H9 (cell line): ENCODE data around the gene MRAS. TPM values are rescaled to one million over a fixed set of nuclear protein-coding genes. Genes with fewer than 3 reads are reported as not detected.

ENCODE experiments used
- DNase-seq: peaks from one replicate; pipeline ENCODE4 v3.0.0-alpha.2; 2017
- H2AFZ ChIP-seq: one replicate; pipeline ENCODE4 v1.6.1; 2013; ENCODE audit warnings: mild to moderate bottlenecking, low read length, control low read depth, moderate library complexity
- H2AK5ac ChIP-seq: 2 replicates; pipeline ENCODE4 v1.6.1; 2013; ENCODE audit warnings: low read length, control low read depth, mixed read lengths; ENCODE audit not compliant: insufficient read length
- H2BK120ac ChIP-seq: one replicate; pipeline ENCODE4 v1.6.1; 2013; ENCODE audit warnings: low read depth, mild to moderate bottlenecking, low read length, control low read depth, inconsistent platforms; ENCODE audit not compliant: poor library complexity, severe bottlenecking
- H2BK12ac ChIP-seq: 2 replicates; pipeline ENCODE4 v1.6.1; 2013; ENCODE audit warnings: low read length, control low read depth, mixed read lengths, low read depth; ENCODE audit not compliant: insufficient read length
- H2BK15ac ChIP-seq: 2 replicates; pipeline ENCODE4 v1.6.1; 2013; ENCODE audit warnings: low read depth, low read length, control low read depth
- H2BK20ac ChIP-seq: one replicate; pipeline ENCODE4 v1.6.1; 2013; ENCODE audit warnings: low read depth, mild to moderate bottlenecking, low read length, control low read depth, inconsistent platforms; ENCODE audit not compliant: poor library complexity, severe bottlenecking
- H2BK5ac ChIP-seq: 2 replicates; pipeline ENCODE4 v1.6.1; 2013; ENCODE audit warnings: low read length, control low read depth, mixed read lengths; ENCODE audit not compliant: insufficient read length
- H3K14ac ChIP-seq: 2 replicates; pipeline ENCODE4 v1.6.1; 2013; ENCODE audit warnings: low read length, control low read depth; ENCODE audit not compliant: insufficient read depth
- H3K18ac ChIP-seq: 2 replicates; pipeline ENCODE4 v1.6.1; 2013; ENCODE audit warnings: low read depth, mild to moderate bottlenecking, mixed read lengths, low read length, control low read depth; ENCODE audit not compliant: insufficient read length
- H3K23ac ChIP-seq: 2 replicates; pipeline ENCODE4 v1.6.1; 2013; ENCODE audit warnings: low read length, control low read depth, mixed read lengths, low read depth; ENCODE audit not compliant: insufficient read length
- H3K23me2 ChIP-seq: 2 replicates; pipeline ENCODE4 v1.6.1; 2013; ENCODE audit warnings: low read depth, mild to moderate bottlenecking, mixed read lengths, low read length, control low read depth; ENCODE audit not compliant: insufficient read length, poor library complexity, severe bottlenecking
- H3K27ac ChIP-seq: 2 replicates; pipeline ENCODE4 v1.5.1; 2013; ENCODE audit warnings: low read length, control low read depth, mixed read lengths, low read depth; ENCODE audit not compliant: insufficient read length
- H3K27me3 ChIP-seq: 2 replicates; pipeline ENCODE4 v1.6.1; 2013; ENCODE audit warnings: low read length, control low read depth, inconsistent platforms; ENCODE audit not compliant: insufficient read depth
- H3K4ac ChIP-seq: 2 replicates; pipeline ENCODE4 v1.6.1; 2013; ENCODE audit warnings: low read depth, mild to moderate bottlenecking, control low read depth, inconsistent platforms, low read length, moderate library complexity
- H3K4me1 ChIP-seq: 2 replicates; pipeline ENCODE4 v1.6.1; 2013; ENCODE audit warnings: low read length, control low read depth, inconsistent platforms; ENCODE audit not compliant: insufficient read depth
- H3K4me2 ChIP-seq: 2 replicates; pipeline ENCODE4 v1.6.1; 2013; ENCODE audit warnings: low read length, control low read depth, mixed read lengths; ENCODE audit not compliant: insufficient read length, insufficient read depth
- H3K56ac ChIP-seq: 2 replicates; pipeline ENCODE4 v1.6.1; 2013; ENCODE audit warnings: low read depth, mild to moderate bottlenecking, mixed read lengths, low read length, control low read depth; ENCODE audit not compliant: insufficient read length
- H3K79me1 ChIP-seq: 2 replicates; pipeline ENCODE4 v1.6.1; 2013; ENCODE audit warnings: low read depth, mild to moderate bottlenecking, moderate library complexity, low read length, control low read depth, inconsistent platforms; ENCODE audit not compliant: insufficient read depth, poor library complexity, severe bottlenecking
- H3K79me2 ChIP-seq: 2 replicates; pipeline ENCODE4 v1.6.1; 2013; ENCODE audit warnings: low read length, control low read depth, inconsistent platforms; ENCODE audit not compliant: insufficient read depth
- H3K9ac ChIP-seq: 2 replicates; pipeline ENCODE4 v1.6.1; 2013; ENCODE audit warnings: low read length, control low read depth, mixed read lengths; ENCODE audit not compliant: insufficient read length; ENCODE audit errors: extremely low read depth
- H3K9me3 ChIP-seq: one replicate; pipeline ENCODE4 v1.6.1; 2013; ENCODE audit warnings: low read depth, low read length, inconsistent platforms; ENCODE audit not compliant: control insufficient read depth
- H3T11ph ChIP-seq: one replicate; pipeline ENCODE4 v1.6.1; 2013; ENCODE audit warnings: mild to moderate bottlenecking, low read length, control low read depth, inconsistent platforms
- H4K20me1 ChIP-seq: one replicate; pipeline ENCODE4 v1.6.1; 2013; ENCODE audit not compliant: control insufficient read depth, insufficient read length, insufficient read depth
- H4K5ac ChIP-seq: 2 replicates; pipeline ENCODE4 v1.6.1; 2013; ENCODE audit warnings: low read depth, mild to moderate bottlenecking, mixed read lengths, low read length, control low read depth; ENCODE audit not compliant: insufficient read length
- H4K8ac ChIP-seq: replicated peaks from 2 replicates; pipeline ENCODE4 v1.6.1; 2013; ENCODE audit warnings: low read length, control low read depth, mixed read lengths, low read depth; ENCODE audit not compliant: insufficient read length
- H4K91ac ChIP-seq: 2 replicates; pipeline ENCODE4 v1.6.1; 2013; ENCODE audit warnings: low read depth, mild to moderate bottlenecking, moderate library complexity, mixed read lengths, low read length, control low read depth; ENCODE audit not compliant: insufficient read length
- H3K27ac Mint-ChIP-seq, 3 experiments: 2 replicates in 2 of 3; 3 replicates in 1 of 3; pipeline ENCODE4 v1.8.0; 2020 to 2021; ENCODE audit warnings: mixed read lengths in 3 of 3, mild to moderate bottlenecking in 1 of 3, moderate library complexity in 1 of 3
- H3K27me3 Mint-ChIP-seq: 2 replicates; pipeline ENCODE4 v1.8.0; 2021; ENCODE audit warnings: low read depth, mild to moderate bottlenecking, moderate library complexity, mixed read lengths
- H3K36me3 Mint-ChIP-seq, 3 experiments: 2 replicates in 2 of 3; 3 replicates in 1 of 3; pipeline ENCODE4 v1.8.0; 2020 to 2021; ENCODE audit warnings: low read depth in 3 of 3, mixed read lengths in 3 of 3; ENCODE audit not compliant: insufficient read depth in 1 of 3
- H3K4me1 Mint-ChIP-seq, 2 experiments: 2 replicates each; pipeline ENCODE4 v1.8.0; 2020; ENCODE audit warnings: mixed read lengths in 2 of 2
- H3K4me3 Mint-ChIP-seq, 2 experiments: 2 replicates in 1 of 2; 3 replicates in 1 of 2; pipeline ENCODE4 v1.8.0; 2020 to 2021; ENCODE audit warnings: mild to moderate bottlenecking in 2 of 2, mixed read lengths in 2 of 2, moderate library complexity in 1 of 2
- H3K9me3 Mint-ChIP-seq, 2 experiments: 2 replicates in 1 of 2; 3 replicates in 1 of 2; pipeline ENCODE4 v1.8.0; 2020; ENCODE audit warnings: mild to moderate bottlenecking in 2 of 2, mixed read lengths in 2 of 2, moderate library complexity in 1 of 2
- WGBS: extraction: QIAGEN DNeasy Blood & Tissue Kit; methylation state at CpG from one replicate; pipeline ENCODE4 v1.1.7; 2013; ENCODE audit warnings: missing lambda C conversion rate, low lambda C conversion rate, mixed read lengths; ENCODE audit not compliant: insufficient read length; ENCODE audit errors: extremely low coverage; 5-methylcytosine and 5-hydroxymethylcytosine counted together
- total RNA-seq: library from RNA; stranded (reverse); gene quantifications from 2 replicates; pipeline ENCODE4 v1.2.1, GENCODE V29; 2021
- TF ChIP-seq, protein P1 (sequence below): fragments of 200-600 bp; sonication (generic); conservative IDR thresholded peaks from 3 replicates; pipeline ENCODE4 v1.8.0; 2021; ENCODE audit warnings: antibody characterized with exemption, mild to moderate bottlenecking

MRAS gene
- total RNA-seq, 1 experiment from 2014 or later: 10.9 TPM

- H3K27ac ChIP-seq: no peak overlapping the region
- no peak for DNase-seq
- H4K91ac ChIP-seq: no peak overlapping the region
- Mint-ChIP-seq H3K4me3 (no peak overlapping the region), H3K4me1 (peaks cover 21% of the 10 kb centered on the region in 2 experiments), H3K36me3 (no peaks in the 10 kb centered on the region; a peak in 1 of 7 replicates), H3K27ac (no peak overlapping the region), H3K9me3 (peaks cover 0 to 2% of the 10 kb centered on the region in 2 experiments; a peak in 2 of 5 replicates), H3K27me3 (peaks cover 14% of the 10 kb centered on the region)
- no peak overlapping the region; the same call in 1 of the 2 replicates for H3K14ac ChIP-seq
- no peak overlapping the region for H3K4me2 ChIP-seq
- no peaks in the 10 kb centered on the region for H3K79me2 ChIP-seq
- H3K27me3 ChIP-seq: no peaks in the 10 kb centered on the region
- no peak overlapping the region for H3K9ac ChIP-seq
- H3K9me3 ChIP-seq: no peaks in the 10 kb centered on the region
- H3K4me1 ChIP-seq: no peaks in the 10 kb centered on the region
- H2AK5ac ChIP-seq: no peak overlapping the region
- no peak overlapping the region for H3K56ac ChIP-seq
- no peak overlapping the region for H2AFZ ChIP-seq
- WGBS: no CpG with 5 or more reads among the region's 5 CpGs
- no peaks in the 10 kb centered on the region for H3K79me1 ChIP-seq
- no peaks in the 10 kb centered on the region for H4K20me1 ChIP-seq
- no peak overlapping the region for H2BK15ac ChIP-seq
- H2BK20ac ChIP-seq: no peak overlapping the region
- no peak overlapping the region for H3K23ac ChIP-seq
- H2BK12ac ChIP-seq: no peak overlapping the region
- H3K23me2 ChIP-seq: peaks cover 9% of the 10 kb centered on the region
- no peak overlapping the region for H4K8ac ChIP-seq
- H2BK5ac ChIP-seq: no peak overlapping the region
- TF ChIP-seq, protein P1, sequence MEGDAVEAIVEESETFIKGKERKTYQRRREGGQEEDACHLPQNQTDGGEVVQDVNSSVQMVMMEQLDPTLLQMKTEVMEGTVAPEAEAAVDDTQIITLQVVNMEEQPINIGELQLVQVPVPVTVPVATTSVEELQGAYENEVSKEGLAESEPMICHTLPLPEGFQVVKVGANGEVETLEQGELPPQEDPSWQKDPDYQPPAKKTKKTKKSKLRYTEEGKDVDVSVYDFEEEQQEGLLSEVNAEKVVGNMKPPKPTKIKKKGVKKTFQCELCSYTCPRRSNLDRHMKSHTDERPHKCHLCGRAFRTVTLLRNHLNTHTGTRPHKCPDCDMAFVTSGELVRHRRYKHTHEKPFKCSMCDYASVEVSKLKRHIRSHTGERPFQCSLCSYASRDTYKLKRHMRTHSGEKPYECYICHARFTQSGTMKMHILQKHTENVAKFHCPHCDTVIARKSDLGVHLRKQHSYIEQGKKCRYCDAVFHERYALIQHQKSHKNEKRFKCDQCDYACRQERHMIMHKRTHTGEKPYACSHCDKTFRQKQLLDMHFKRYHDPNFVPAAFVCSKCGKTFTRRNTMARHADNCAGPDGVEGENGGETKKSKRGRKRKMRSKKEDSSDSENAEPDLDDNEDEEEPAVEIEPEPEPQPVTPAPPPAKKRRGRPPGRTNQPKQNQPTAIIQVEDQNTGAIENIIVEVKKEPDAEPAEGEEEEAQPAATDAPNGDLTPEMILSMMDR: no peak
- no peak overlapping the region for H3K4ac ChIP-seq
- H4K5ac ChIP-seq: no peak overlapping the region
- no peak overlapping the region for H2BK120ac ChIP-seq
- no peak overlapping the region for H3T11ph ChIP-seq
- no peak overlapping the region for H3K18ac ChIP-seq
Observed at GRCh38 chr3:138351916-138352550, 3.7 kb downstream of the MRAS start.
